MV-4-11 (cell line): Measurements from ENCODE around the gene AJAP1.
A peak's percentile ranks its signal among the peaks of the same experiment; 100 is the strongest.

Experiments used
- DNase-seq: peaks from one replicate; lab custom pipeline; 2025; lab: John Stamatoyannopoulos, UW

The AJAP1 gene

GRCh38 chr1:4631321-4631720, 23.1 kb upstream of the AJAP1 start:
- DNase-seq, result no peak

GRCh38 chr1:4633346-4633745, 21.1 kb upstream of the AJAP1 start:
- no peak for DNase-seq

GRCh38 chr1:4634156-4634792, 20.1 kb upstream of the AJAP1 start:
- no peak for DNase-seq

GRCh38 chr1:4634793-4635406, 19.5 kb upstream of the AJAP1 start:
- DNase-seq, result no peak

GRCh38 chr1:4636186-4636585, 18.2 kb upstream of the AJAP1 start:
- DNase-seq, result no peak

GRCh38 chr1:4636644-4637380, 17.6 kb upstream of the AJAP1 start:
- no peak for DNase-seq

GRCh38 chr1:4637616-4638344, 16.6 kb upstream of the AJAP1 start:
- DNase-seq, result no peak

- peak; percentile 46 for DNase-seq
Measured at GRCh38 chr1:4638345-4638729, 16.1 kb upstream of the AJAP1 start.

- DNase-seq, result no peak
Measured at GRCh38 chr1:4640931-4641330, 13.5 kb upstream of the AJAP1 start.

- DNase-seq, result no peak
Measured at GRCh38 chr1:4647391-4647790, 7.0 kb upstream of the AJAP1 start.

GRCh38 chr1:4648657-4649056, 5.8 kb upstream of the AJAP1 start:
- DNase-seq, result no peak

- no peak for DNase-seq
Measured at GRCh38 chr1:4650481-4650880, 3.9 kb upstream of the AJAP1 start.

- DNase-seq, result no peak
Measured at GRCh38 chr1:4650981-4651380, 3.4 kb upstream of the AJAP1 start.

- peak; percentile 21 for DNase-seq
Measured at GRCh38 chr1:4652631-4653327, 1.6 kb upstream of the AJAP1 start.

GRCh38 chr1:4653328-4653660, 1.1 kb upstream of the AJAP1 start:
- DNase-seq, result no peak

- no peak for DNase-seq
Measured at GRCh38 chr1:4654764-4655673, 610 bp downstream of the AJAP1 start.

- DNase-seq, result peak; percentile 71
Measured at GRCh38 chr1:4655674-4656532, 1.5 kb downstream of the AJAP1 start.

- DNase-seq, result no peak
Measured at GRCh38 chr1:4656533-4657140, 2.2 kb downstream of the AJAP1 start.

- no peak for DNase-seq
Measured at GRCh38 chr1:4657244-4657789, 2.9 kb downstream of the AJAP1 start.
